HCT116 (cell line): ENCODE data around the gene STXBP5. TPM values are rescaled to one million over a fixed set of nuclear protein-coding genes. Genes with fewer than 3 reads are reported as not detected.

Source experiments
- ATAC-seq: fragments of 200-7000 bp; cut with Tn5 transposase; 2 replicates; pipeline ENCODE4 v1.9.1; 2020; ENCODE audit warnings: mild to moderate bottlenecking, moderate library complexity
- BruUV-seq: library from RNA; stranded (reverse); fragments of 400-500 nt; replicated peaks from 2 replicates; lab custom pipeline; 2021; lab: Mats Ljungman, UMichigan
- CTCF ChIA-PET: fragments of 300-600 bp; sonication (Branson Sonifier 250); formaldehyde crosslinking; loops from one replicate; lab custom pipeline; 2021; ENCODE audit warnings: antibody characterized with exemption; lab: Charles Lee
- POLR2A ChIA-PET: fragments of 300-600, 350-600 bp; sonication (Branson Sonifier 250); formaldehyde crosslinking; loops from one replicate; lab custom pipeline; 2021; ENCODE audit warnings: antibody characterized with exemption; lab: Charles Lee
- RAD21 ChIA-PET, 2 experiments: fragments of 300-600 bp; sonication (Branson Sonifier 250); formaldehyde crosslinking; loops; one replicate each; lab custom pipeline; 2023; ENCODE audit warnings: low total read pairs in 2 of 2; ENCODE audit not compliant: uncharacterized antibody in 2 of 2, unreplicated experiment in 2 of 2, low non-redundant PET in 1 of 2; lab: Charles Lee
- DNase-seq: peaks from one replicate; pipeline ENCODE4 v3.0.0-alpha.2; 2010; ENCODE audit warnings: low read depth, low spot score
- H2AFZ ChIP-seq: fragments of 200-600 bp; shearing (Covaris generic), sonication (generic); 2 replicates; pipeline ENCODE4 v1.6.1; 2017; ENCODE audit warnings: low read depth, mixed run types, mixed read lengths, antibody characterized with exemption, low read length; ENCODE audit not compliant: poor library complexity, severe bottlenecking
- H3K27ac ChIP-seq: 2 replicates; pipeline ENCODE4 v1.5.1; 2012; ENCODE audit warnings: low read depth, low read length
- H3K27me3 ChIP-seq: fragments of 200-600 bp; sonication (generic); 2 replicates; pipeline ENCODE4 v1.6.1; 2016; ENCODE audit warnings: mixed run types, low read length, mixed read lengths; ENCODE audit not compliant: insufficient read depth
- H3K36me3 ChIP-seq, 2 experiments: fragments of 200-500 bp in 1 of 2; fragments of 200-600 bp in 1 of 2; sonication (Bioruptor generic) in 1 of 2; sonication (generic) in 1 of 2; 2 replicates each; pipeline versions ENCODE4 v1.5.1 to v1.6.1; 2014 to 2016; ENCODE audit warnings: low read length in 2 of 2, inconsistent platforms in 1 of 2, mixed read lengths in 1 of 2, mixed run types in 1 of 2; ENCODE audit not compliant: insufficient read depth in 2 of 2, control insufficient read depth in 1 of 2
- H3K4me1 ChIP-seq, 2 experiments: fragments of 200-600 bp in 1 of 2; sonication (generic) in 1 of 2; 2 replicates each; pipeline versions ENCODE4 v1.5.1 to v1.6.1; 2012 to 2017; ENCODE audit warnings: low read length in 2 of 2, inconsistent platforms in 1 of 2, mild to moderate bottlenecking in 1 of 2, mixed read lengths in 1 of 2, mixed run types in 1 of 2, moderate library complexity in 1 of 2; ENCODE audit not compliant: insufficient read depth in 2 of 2, control insufficient read depth in 1 of 2
- H3K4me2 ChIP-seq: fragments of 200-600 bp; sonication (generic); 2 replicates; pipeline ENCODE4 v1.6.1; 2017; ENCODE audit warnings: mixed run types, low read length, mixed read lengths
- H3K4me3 ChIP-seq, 2 experiments: fragments of 200-600 bp in 1 of 2; sonication (generic) in 1 of 2; replicated peaks in 1 of 2; 2 replicates each; pipeline ENCODE4 v1.5.1; 2011 to 2016; ENCODE audit warnings: low read length in 2 of 2, control low read depth in 1 of 2, low read depth in 1 of 2, mild to moderate bottlenecking in 1 of 2, mixed read lengths in 1 of 2, mixed run types in 1 of 2
- H3K79me2 ChIP-seq: fragments of 200-600 bp; sonication (generic); 2 replicates; pipeline ENCODE4 v1.6.1; 2017; ENCODE audit warnings: mild to moderate bottlenecking, mixed run types, low read length, moderate library complexity, mixed read lengths; ENCODE audit not compliant: insufficient read depth
- H3K9ac ChIP-seq: fragments of 200-600 bp; sonication (generic); 2 replicates; pipeline ENCODE4 v1.6.1; 2016; ENCODE audit warnings: low read length, mixed read lengths
- H3K9me2 ChIP-seq: fragments of 200-600 bp; sonication (generic), shearing (Covaris generic); 2 replicates; pipeline ENCODE4 v1.6.1; 2017; ENCODE audit warnings: mixed run types, mild to moderate bottlenecking, moderate library complexity; ENCODE audit not compliant: insufficient read depth
- H3K9me3 ChIP-seq, 2 experiments: fragments of 200-500 bp in 1 of 2; fragments of 200-600 bp in 1 of 2; sonication (Bioruptor generic) in 1 of 2; sonication (generic) in 1 of 2; 2 replicates each; pipeline ENCODE4 v1.6.1; 2014 to 2017; ENCODE audit warnings: low read length in 2 of 2, mixed read lengths in 2 of 2, inconsistent platforms in 1 of 2, low read depth in 1 of 2, mild to moderate bottlenecking in 1 of 2, mixed run types in 1 of 2, moderate library complexity in 1 of 2; ENCODE audit not compliant: control insufficient read depth in 1 of 2, insufficient read depth in 1 of 2
- H4K20me1 ChIP-seq: fragments of 200-600 bp; sonication (generic), shearing (Covaris generic); 2 replicates; pipeline ENCODE4 v1.6.1; 2017; ENCODE audit warnings: mixed run types, mild to moderate bottlenecking, moderate library complexity; ENCODE audit not compliant: insufficient read depth
- CBX3 ChIP-seq: IDR thresholded peaks from 2 replicates; pipeline ENCODE4 v1.6.1; 2012; ENCODE audit warnings: low read depth
- CEBPB ChIP-seq: IDR thresholded peaks from 2 replicates; pipeline ENCODE4 v1.6.1; 2012; ENCODE audit warnings: low read depth
- EGR1 ChIP-seq: IDR thresholded peaks from 2 replicates; pipeline ENCODE4 v1.6.1; 2012; ENCODE audit warnings: low read depth
- ELF1 ChIP-seq: IDR thresholded peaks from 2 replicates; pipeline ENCODE4 v1.6.1; 2012; ENCODE audit warnings: low read depth, borderline replicate concordance
- EZH2phosphoT487 ChIP-seq: fragments of 200-600 bp; IDR thresholded peaks from 2 replicates; pipeline ENCODE4 v1.6.1; 2018; ENCODE audit warnings: antibody characterized with exemption, borderline replicate concordance
- FOSL1 ChIP-seq: IDR thresholded peaks from 2 replicates; pipeline ENCODE4 v1.6.1; 2012; ENCODE audit warnings: low read depth
- JUND ChIP-seq: IDR thresholded peaks from 2 replicates; pipeline ENCODE4 v1.6.1; 2012
- POLR2A ChIP-seq: IDR thresholded peaks from 2 replicates; pipeline ENCODE4 v1.7.0; 2011; ENCODE audit warnings: borderline replicate concordance; ENCODE audit not compliant: insufficient read depth, insufficient read length; ENCODE audit errors: extremely low read depth
- POLR2AphosphoS5 ChIP-seq: IDR thresholded peaks from 2 replicates; pipeline ENCODE4 v1.6.1; 2011; ENCODE audit warnings: mild to moderate bottlenecking, low read depth, low read length, moderate library complexity
- RAD21 ChIP-seq: IDR thresholded peaks from 2 replicates; pipeline ENCODE4 v1.6.1; 2012; ENCODE audit warnings: low read depth, mild to moderate bottlenecking
- SP1 ChIP-seq: IDR thresholded peaks from 2 replicates; pipeline ENCODE4 v1.6.1; 2012; ENCODE audit warnings: low read depth
- TCF7L2 ChIP-seq: IDR thresholded peaks from 2 replicates; pipeline ENCODE4 v1.7.0; 2011; ENCODE audit warnings: borderline replicate concordance, inconsistent platforms; ENCODE audit not compliant: insufficient read depth, insufficient read length; ENCODE audit errors: extremely low read depth
- YY1 ChIP-seq: IDR thresholded peaks from 2 replicates; pipeline ENCODE4 v1.6.1; 2011; ENCODE audit warnings: low read length, low read depth, moderate library complexity, mild to moderate bottlenecking; ENCODE audit not compliant: insufficient replicate concordance; ENCODE audit errors: extremely low read depth
- ZFX ChIP-seq: fragments of 450-650 bp; IDR thresholded peaks from 2 replicates; pipeline ENCODE4 v1.6.1; 2017
- ZNF274 ChIP-seq: fragments of 200-500 bp; sonication (Bioruptor generic); IDR thresholded peaks from 2 replicates; pipeline ENCODE4 v1.6.1; 2014; ENCODE audit warnings: mild to moderate bottlenecking, low read depth, low read length, inconsistent platforms
- intact Hi-C: fragments of 100-400 bp; cut with micrococcal nuclease; formaldehyde crosslinking; loops from 2 replicates; pipeline ENCODE4 v1.10.0; 2022
- total RNA-seq: library from RNA; stranded (reverse); gene quantifications from one replicate; pipeline ENCODE4 v1.2.1, GENCODE V29; 2021; ENCODE audit not compliant: unreplicated experiment
- TF ChIP-seq, protein P1 (sequence below): IDR thresholded peaks from 2 replicates; pipeline ENCODE4 v1.6.1; 2011; ENCODE audit warnings: mild to moderate bottlenecking, low read length, moderate library complexity; ENCODE audit not compliant: insufficient replicate concordance; ENCODE audit errors: extremely low read depth
- TF ChIP-seq, protein P2 (sequence below): IDR thresholded peaks from 2 replicates; pipeline ENCODE4 v1.6.1; 2012; ENCODE audit warnings: low read depth
- TF ChIP-seq, protein P3 (sequence below): IDR thresholded peaks from 2 replicates; pipeline ENCODE4 v1.6.1; 2012
- TF ChIP-seq, protein P4 (sequence below): IDR thresholded peaks from 2 replicates; pipeline ENCODE4 v1.6.1; 2012

Gene STXBP5
- total RNA-seq, 1 experiment from 2014 or later, result 12.6 TPM

DNA sequence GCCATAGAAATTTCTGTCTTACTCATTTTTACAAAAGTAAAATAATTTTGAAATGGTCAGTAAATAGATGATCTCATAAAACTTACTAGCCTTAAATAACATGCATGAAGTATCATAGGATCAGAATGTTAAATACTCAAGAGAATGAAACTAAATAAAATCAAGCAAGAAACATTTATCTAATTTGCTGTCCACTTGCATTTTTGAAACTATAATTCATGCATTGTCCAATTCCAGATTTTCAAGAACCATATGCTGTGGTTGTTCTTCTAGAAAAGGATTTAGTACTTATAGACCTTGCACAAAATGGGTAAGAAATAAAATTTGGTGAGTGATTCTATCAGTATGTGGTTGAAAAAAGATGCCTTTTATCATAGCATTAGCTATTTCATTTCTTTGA is 107.0 kb downstream of the STXBP5 start:
- no peak for DNase-seq
- CTCF ChIA-PET, result no interaction called here
- Histone ChIP-seq H3K9me2 (no peaks in the 10 kb centered on the region), H3K4me1 (no peaks in the 10 kb centered on the region), H3K4me3 (no peak overlapping the region), H3K36me3 (no peaks in the 10 kb centered on the region), H3K4me2 (no peak overlapping the region), H3K79me2 (no peaks in the 10 kb centered on the region)
- intact Hi-C loops, result no loop called here
- no peak for ATAC-seq
- TF ChIP-seq TCF7L2 (no peak), EGR1 (no peak), POLR2AphosphoS5 (no peak), ZNF274 (no peak), CBX3 (no peak), CEBPB (no peak), SP1 (no peak), EZH2phosphoT487 (no peak), YY1 (no peak), JUND (no peak), POLR2A (no peak), RAD21 (no peak), ELF1 (no peak), FOSL1 (no peak), ZFX (no peak)
- TF ChIP-seq, protein P1, sequence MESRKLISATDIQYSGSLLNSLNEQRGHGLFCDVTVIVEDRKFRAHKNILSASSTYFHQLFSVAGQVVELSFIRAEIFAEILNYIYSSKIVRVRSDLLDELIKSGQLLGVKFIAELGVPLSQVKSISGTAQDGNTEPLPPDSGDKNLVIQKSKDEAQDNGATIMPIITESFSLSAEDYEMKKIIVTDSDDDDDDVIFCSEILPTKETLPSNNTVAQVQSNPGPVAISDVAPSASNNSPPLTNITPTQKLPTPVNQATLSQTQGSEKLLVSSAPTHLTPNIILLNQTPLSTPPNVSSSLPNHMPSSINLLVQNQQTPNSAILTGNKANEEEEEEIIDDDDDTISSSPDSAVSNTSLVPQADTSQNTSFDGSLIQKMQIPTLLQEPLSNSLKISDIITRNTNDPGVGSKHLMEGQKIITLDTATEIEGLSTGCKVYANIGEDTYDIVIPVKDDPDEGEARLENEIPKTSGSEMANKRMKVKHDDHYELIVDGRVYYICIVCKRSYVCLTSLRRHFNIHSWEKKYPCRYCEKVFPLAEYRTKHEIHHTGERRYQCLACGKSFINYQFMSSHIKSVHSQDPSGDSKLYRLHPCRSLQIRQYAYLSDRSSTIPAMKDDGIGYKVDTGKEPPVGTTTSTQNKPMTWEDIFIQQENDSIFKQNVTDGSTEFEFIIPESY, result no peak
- TF ChIP-seq, protein P2, sequence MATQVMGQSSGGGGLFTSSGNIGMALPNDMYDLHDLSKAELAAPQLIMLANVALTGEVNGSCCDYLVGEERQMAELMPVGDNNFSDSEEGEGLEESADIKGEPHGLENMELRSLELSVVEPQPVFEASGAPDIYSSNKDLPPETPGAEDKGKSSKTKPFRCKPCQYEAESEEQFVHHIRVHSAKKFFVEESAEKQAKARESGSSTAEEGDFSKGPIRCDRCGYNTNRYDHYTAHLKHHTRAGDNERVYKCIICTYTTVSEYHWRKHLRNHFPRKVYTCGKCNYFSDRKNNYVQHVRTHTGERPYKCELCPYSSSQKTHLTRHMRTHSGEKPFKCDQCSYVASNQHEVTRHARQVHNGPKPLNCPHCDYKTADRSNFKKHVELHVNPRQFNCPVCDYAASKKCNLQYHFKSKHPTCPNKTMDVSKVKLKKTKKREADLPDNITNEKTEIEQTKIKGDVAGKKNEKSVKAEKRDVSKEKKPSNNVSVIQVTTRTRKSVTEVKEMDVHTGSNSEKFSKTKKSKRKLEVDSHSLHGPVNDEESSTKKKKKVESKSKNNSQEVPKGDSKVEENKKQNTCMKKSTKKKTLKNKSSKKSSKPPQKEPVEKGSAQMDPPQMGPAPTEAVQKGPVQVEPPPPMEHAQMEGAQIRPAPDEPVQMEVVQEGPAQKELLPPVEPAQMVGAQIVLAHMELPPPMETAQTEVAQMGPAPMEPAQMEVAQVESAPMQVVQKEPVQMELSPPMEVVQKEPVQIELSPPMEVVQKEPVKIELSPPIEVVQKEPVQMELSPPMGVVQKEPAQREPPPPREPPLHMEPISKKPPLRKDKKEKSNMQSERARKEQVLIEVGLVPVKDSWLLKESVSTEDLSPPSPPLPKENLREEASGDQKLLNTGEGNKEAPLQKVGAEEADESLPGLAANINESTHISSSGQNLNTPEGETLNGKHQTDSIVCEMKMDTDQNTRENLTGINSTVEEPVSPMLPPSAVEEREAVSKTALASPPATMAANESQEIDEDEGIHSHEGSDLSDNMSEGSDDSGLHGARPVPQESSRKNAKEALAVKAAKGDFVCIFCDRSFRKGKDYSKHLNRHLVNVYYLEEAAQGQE, result no peak
- TF ChIP-seq, protein P3, sequence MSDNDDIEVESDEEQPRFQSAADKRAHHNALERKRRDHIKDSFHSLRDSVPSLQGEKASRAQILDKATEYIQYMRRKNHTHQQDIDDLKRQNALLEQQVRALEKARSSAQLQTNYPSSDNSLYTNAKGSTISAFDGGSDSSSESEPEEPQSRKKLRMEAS, result no peak
- TF ChIP-seq, protein P4, sequence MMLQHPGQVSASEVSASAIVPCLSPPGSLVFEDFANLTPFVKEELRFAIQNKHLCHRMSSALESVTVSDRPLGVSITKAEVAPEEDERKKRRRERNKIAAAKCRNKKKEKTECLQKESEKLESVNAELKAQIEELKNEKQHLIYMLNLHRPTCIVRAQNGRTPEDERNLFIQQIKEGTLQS, result no peak
- TF ChIP-seq, all 23 proteins: peak for 0
- no peak overlapping the region for H2AFZ ChIP-seq
- no peaks in the 10 kb centered on the region for H4K20me1 ChIP-seq
- H3K9me3 ChIP-seq, result no peaks in the 10 kb centered on the region
- ChIA-PET RAD21 (no interaction called here), POLR2A (no interaction called here)
- no peaks in the 10 kb centered on the region for H3K27me3 ChIP-seq
- no peak overlapping the region for H3K9ac ChIP-seq
- no TSS peak for BruUV-seq
- no peak overlapping the region for H3K27ac ChIP-seq
